Fibroblast of villous mesenchyme (primary cell): Measurements from ENCODE around the gene HERPUD1. TPM values are rescaled to one million over a fixed set of nuclear protein-coding genes. Genes with fewer than 3 reads are reported as not detected.

ENCODE experiments used
- DNase-seq: peaks from one replicate; pipeline ENCODE4 v3.0.0-alpha.2; 2010; ENCODE audit warnings: low read depth
- H3K4me3 ChIP-seq: 2 replicates; pipeline ENCODE4 v1.5.1; 2011; ENCODE audit warnings: low read depth, mild to moderate bottlenecking, low read length
- CTCF ChIP-seq: IDR thresholded peaks from 2 replicates; pipeline ENCODE4 v1.5.1; 2012; ENCODE audit warnings: low read depth, mild to moderate bottlenecking, low read length; ENCODE audit not compliant: insufficient read depth
- total RNA-seq: library from RNA; depleted of rRNA; stranded (reverse); fragments of >200 nt; gene quantifications from 2 replicates; pipeline ENCODE4 v1.2.3, GENCODE V29; 2012

Gene HERPUD1
- total RNA-seq, 1 donor, result 98.4 TPM

GRCh38 chr16:56935201-56935600, 3.3 kb downstream of the HERPUD1 start:
- DNase-seq, result no peak
- H3K4me3 ChIP-seq, result peak overlapping the region; percentile 100

GRCh38 chr16:56936491-56936890, 4.5 kb downstream of the HERPUD1 start:
- DNase-seq, result peak; percentile 47
- TF ChIP-seq CTCF, result no peak
- peak overlapping the region; percentile 1 for H3K4me3 ChIP-seq

More at GRCh38 chr16:56935201-56935600, 3.3 kb downstream of the HERPUD1 start:
- no peak for TF ChIP-seq CTCF

DNA sequence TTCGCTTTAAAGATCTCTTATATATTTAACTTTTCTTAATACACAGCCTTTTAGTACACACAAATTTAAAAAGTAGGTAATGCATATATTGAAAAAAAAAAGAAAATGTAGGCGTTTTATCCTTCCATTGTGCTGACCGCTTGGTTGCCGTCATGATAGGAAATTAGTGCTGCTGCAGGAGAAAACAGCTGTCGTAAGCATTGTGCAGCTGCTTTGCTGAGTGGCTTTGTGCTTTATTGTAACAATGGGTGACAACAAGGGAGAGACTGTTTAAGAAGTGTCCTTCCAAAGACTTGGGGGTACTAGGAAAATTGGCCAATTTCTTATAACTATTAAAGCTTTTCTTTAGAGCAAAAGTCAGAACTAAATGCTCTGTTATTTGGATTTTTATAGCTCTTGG, 5.0 kb downstream of the HERPUD1 start:
- H3K4me3 ChIP-seq, result peak overlapping the region; percentile 24
- no peak for DNase-seq
- TF ChIP-seq CTCF, result no peak

GRCh38 chr16:56938664-56939513, 6.9 kb downstream of the HERPUD1 start:
- no peak for TF ChIP-seq CTCF
- no peak for DNase-seq
- no peak overlapping the region for H3K4me3 ChIP-seq

- DNase-seq, result no peak
- TF ChIP-seq CTCF, result no peak
- H3K4me3 ChIP-seq, result no peak overlapping the region
Observed at GRCh38 chr16:56939801-56940200, 7.9 kb downstream of the HERPUD1 start.

DNA sequence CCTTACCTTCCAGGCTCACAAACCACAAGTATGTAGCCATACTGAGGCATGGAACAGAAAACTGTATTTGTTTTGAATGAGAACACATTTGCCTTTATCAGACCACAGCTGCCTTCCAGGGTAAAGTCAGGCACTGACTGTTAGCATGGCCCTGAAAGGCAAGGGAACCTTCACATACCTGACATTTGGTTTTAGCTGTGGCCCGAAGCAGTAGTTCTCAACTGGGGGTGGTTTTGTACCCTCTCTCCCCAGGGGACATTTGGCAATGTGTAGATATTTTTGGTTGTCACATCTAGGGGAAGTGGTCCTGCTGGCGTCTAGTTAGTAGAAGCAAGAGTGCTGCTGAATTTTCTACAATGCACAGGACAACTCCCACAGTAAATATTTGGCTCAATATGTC, 9.2 kb downstream of the HERPUD1 start:
- TF ChIP-seq CTCF, result no peak
- DNase-seq, result no peak
- H3K4me3 ChIP-seq, result no peak overlapping the region
